ENCODE results near the gene C2CD4D. TPM values are rescaled to one million over a fixed set of nuclear protein-coding genes. Genes with fewer than 3 reads are reported as not detected.

C2CD4D gene
- total RNA-seq, 4 donors from 2014 or later = 2.2 to 3.9 TPM; not detected in 2

GRCh38 chr1:151811181-151811580 is 28.4 kb downstream of the C2CD4D start:
- WGBS, 2 donors = 71 to 82% methylated on average over 9 of the region's 9 CpGs
- no peak overlapping the region for H3K27ac ChIP-seq
- TF ChIP-seq CTCF (IDR thresholded peaks at IDR 0.05) (no peak), POLR2A (IDR thresholded peaks at IDR 0.05) (no peak), EP300 (IDR thresholded peaks at IDR 0.05) (no peak)
- H3K9me3 ChIP-seq = no peaks in the 10 kb centered on the region
- DNase-seq (ENCODE audit: low spot score in 2 of 2) = no peak
- H3K4me1 ChIP-seq = peaks cover 0 to 9% (median 0%) of the 10 kb centered on the region in 4 donors
- H3K4me3 ChIP-seq = no peak overlapping the region
- H3K27me3 ChIP-seq = no peaks in the 10 kb centered on the region
- no peaks in the 10 kb centered on the region for H3K36me3 ChIP-seq

- TF ChIP-seq POLR2A (IDR thresholded peaks at IDR 0.05) (no peak), EP300 (IDR thresholded peaks at IDR 0.05) (no peak), CTCF (IDR thresholded peaks at IDR 0.05) (no peak)
- Histone ChIP-seq H3K27ac (peak overlapping the region in 2 of 4 donors; percentile 40 to 43), H3K4me1 (peaks cover 0 to 9% (median 0%) of the 10 kb centered on the region in 4 donors), H3K9me3 (no peaks in the 10 kb centered on the region), H3K4me3 (no peak overlapping the region), H3K36me3 (no peaks in the 10 kb centered on the region), H3K27me3 (no peaks in the 10 kb centered on the region)
- DNase-seq (ENCODE audit: low spot score in 2 of 2) = no peak
- WGBS, 2 donors = 94 to 100% methylated on average over 1 of the region's 1 CpG
Measured at GRCh38 chr1:151809985-151810556, 29.5 kb downstream of the C2CD4D start.

GRCh38 chr1:151809290-151809984 is 30.2 kb downstream of the C2CD4D start:
- no peaks in the 10 kb centered on the region for H3K9me3 ChIP-seq
- peak overlapping the region in 2 of 4 donors; percentile 40 to 43 for H3K27ac ChIP-seq
- 58 to 60% methylated on average over 7 to 8 of the region's 8 CpGs for WGBS, 2 donors
- peaks cover 0 to under 1% of the 10 kb centered on the region in 2 donors for H3K27me3 ChIP-seq
- no peak overlapping the region for H3K4me3 ChIP-seq
- H3K36me3 ChIP-seq = no peaks in the 10 kb centered on the region
- no peak for DNase-seq (ENCODE audit: low spot score in 2 of 2)
- H3K4me1 ChIP-seq = peaks cover 0 to 9% (median 0%) of the 10 kb centered on the region in 4 donors
- TF ChIP-seq EP300 (IDR thresholded peaks at IDR 0.05) (no peak), POLR2A (IDR thresholded peaks at IDR 0.05) (no peak), CTCF (IDR thresholded peaks at IDR 0.05) (no peak)

- Histone ChIP-seq H3K9me3 (no peaks in the 10 kb centered on the region), H3K4me3 (no peak overlapping the region), H3K4me1 (peaks cover 0 to 9% (median 0%) of the 10 kb centered on the region in 4 donors), H3K27me3 (peaks cover 0 to 5% of the 10 kb centered on the region in 2 donors), H3K36me3 (no peaks in the 10 kb centered on the region), H3K27ac (no peak overlapping the region)
- no peak for TF ChIP-seq POLR2A (IDR thresholded peaks at IDR 0.05)
- no peak for TF ChIP-seq EP300 (IDR thresholded peaks at IDR 0.05)
- TF ChIP-seq CTCF (IDR thresholded peaks at IDR 0.05) = no peak
- no peak for DNase-seq (ENCODE audit: low spot score in 2 of 2)
- WGBS, 2 donors = 52 to 72% methylated on average over 1 of the region's 1 CpG
Measured at GRCh38 chr1:151807766-151808165, 31.9 kb downstream of the C2CD4D start.

- Histone ChIP-seq H3K27ac (no peak overlapping the region), H3K36me3 (no peaks in the 10 kb centered on the region), H3K9me3 (no peaks in the 10 kb centered on the region), H3K4me1 (peaks cover 0 to 9% (median 0%) of the 10 kb centered on the region in 4 donors), H3K4me3 (no peak overlapping the region), H3K27me3 (peaks cover 0 to 10% of the 10 kb centered on the region in 2 donors)
- DNase-seq (ENCODE audit: low spot score in 2 of 2) = no peak
- no peak for TF ChIP-seq CTCF (IDR thresholded peaks at IDR 0.05)
- 73 to 81% methylated on average over 5 of the region's 5 CpGs for WGBS, 2 donors
Measured at GRCh38 chr1:151807131-151807530, 32.5 kb downstream of the C2CD4D start.

Data from tibial nerve (tissue), 4 donors.